Measurements from ENCODE around the gene LIPC. TPM values are rescaled to one million over a fixed set of nuclear protein-coding genes. Genes with fewer than 3 reads are reported as not detected.

LIPC gene
- total and polyA plus RNA-seq, 2 donors (not counting 1 experiment from before 2014, with no cell fraction given), result 0.82 to 4.0 TPM

- Histone ChIP-seq H3K9ac (ENCODE audit: insufficient read depth, low read length) (no peak overlapping the region), H3K4me1 (ENCODE audit: control insufficient read depth, extremely low read depth, insufficient read depth, low read length) (no peaks in the 10 kb centered on the region), H3K4me2 (ENCODE audit: extremely low read depth, insufficient read depth, low read length) (no peak overlapping the region), H3K9me3 (ENCODE audit: control insufficient read depth, insufficient read depth, low read depth, low read length) (no peaks in the 10 kb centered on the region), H3K27me3 (ENCODE audit: control insufficient read depth, insufficient read depth, low read length) (no peaks in the 10 kb centered on the region), H3K36me3 (ENCODE audit: control insufficient read depth, insufficient read depth, low read length) (no peaks in the 10 kb centered on the region), H3K79me2 (ENCODE audit: control insufficient read depth, insufficient read depth, low read length) (no peaks in the 10 kb centered on the region), H4K20me1 (ENCODE audit: control insufficient read depth, extremely low read depth, insufficient read depth, low read length) (no peaks in the 10 kb centered on the region), H3K27ac (ENCODE audit: insufficient read depth, low read length) (no peak overlapping the region), H2AFZ (ENCODE audit: low read length) (no peak overlapping the region), H3K4me3 (replicated peaks in 1 of 4; ENCODE audit: control extremely low read depth in 1 of 4, insufficient read depth in 1 of 4, low read depth in 3 of 4, low read length in 4 of 4) (no peak overlapping the region)
- DNase-seq (ENCODE audit: low read depth in 2 of 2), result no peak
- TF ChIP-seq EZH2 (IDR thresholded peaks at IDR 0.05; ENCODE audit: low read length, missing control alignments) (no peak), CTCF (conservative IDR thresholded peaks at IDR 0.05 in 1 of 2, IDR thresholded peaks at IDR 0.05 in 1 of 2; ENCODE audit: low read depth in 1 of 2, low read length in 2 of 2) (no peak)
Observed at GRCh38 chr15:58506064-58506490, 74.3 kb downstream of the LIPC start.

GRCh38 chr15:58506783-58507668 is 75.2 kb downstream of the LIPC start:
- Histone ChIP-seq H3K9me3 (ENCODE audit: control insufficient read depth, insufficient read depth, low read depth, low read length) (no peaks in the 10 kb centered on the region), H3K4me1 (ENCODE audit: control insufficient read depth, extremely low read depth, insufficient read depth, low read length) (no peaks in the 10 kb centered on the region), H3K36me3 (ENCODE audit: control insufficient read depth, insufficient read depth, low read length) (no peaks in the 10 kb centered on the region), H3K27ac (ENCODE audit: insufficient read depth, low read length) (no peak overlapping the region), H3K4me2 (ENCODE audit: extremely low read depth, insufficient read depth, low read length) (no peak overlapping the region), H3K79me2 (ENCODE audit: control insufficient read depth, insufficient read depth, low read length) (no peaks in the 10 kb centered on the region), H3K27me3 (ENCODE audit: control insufficient read depth, insufficient read depth, low read length) (no peaks in the 10 kb centered on the region), H3K4me3 (replicated peaks in 1 of 4; ENCODE audit: control extremely low read depth in 1 of 4, insufficient read depth in 1 of 4, low read depth in 3 of 4, low read length in 4 of 4) (no peak overlapping the region), H4K20me1 (ENCODE audit: control insufficient read depth, extremely low read depth, insufficient read depth, low read length) (no peaks in the 10 kb centered on the region), H3K9ac (ENCODE audit: insufficient read depth, low read length) (no peak overlapping the region), H2AFZ (ENCODE audit: low read length) (no peak overlapping the region)
- peak in 1 of 2 donors; percentile 23 for DNase-seq (ENCODE audit: low read depth in 2 of 2)
- TF ChIP-seq EZH2 (IDR thresholded peaks at IDR 0.05; ENCODE audit: low read length, missing control alignments) (no peak), CTCF (conservative IDR thresholded peaks at IDR 0.05 in 1 of 2, IDR thresholded peaks at IDR 0.05 in 1 of 2; ENCODE audit: low read depth in 1 of 2, low read length in 2 of 2) (no peak)

GRCh38 chr15:58509556-58509955 is 77.8 kb downstream of the LIPC start:
- Histone ChIP-seq H3K27ac (ENCODE audit: insufficient read depth, low read length) (no peak overlapping the region), H3K27me3 (ENCODE audit: control insufficient read depth, insufficient read depth, low read length) (no peaks in the 10 kb centered on the region), H3K4me1 (ENCODE audit: control insufficient read depth, extremely low read depth, insufficient read depth, low read length) (no peaks in the 10 kb centered on the region), H3K9me3 (ENCODE audit: control insufficient read depth, insufficient read depth, low read depth, low read length) (no peaks in the 10 kb centered on the region), H4K20me1 (ENCODE audit: control insufficient read depth, extremely low read depth, insufficient read depth, low read length) (no peaks in the 10 kb centered on the region), H3K9ac (ENCODE audit: insufficient read depth, low read length) (no peak overlapping the region), H2AFZ (ENCODE audit: low read length) (no peak overlapping the region), H3K4me2 (ENCODE audit: extremely low read depth, insufficient read depth, low read length) (no peak overlapping the region), H3K4me3 (replicated peaks in 1 of 4; ENCODE audit: control extremely low read depth in 1 of 4, insufficient read depth in 1 of 4, low read depth in 3 of 4, low read length in 4 of 4) (no peak overlapping the region), H3K79me2 (ENCODE audit: control insufficient read depth, insufficient read depth, low read length) (no peaks in the 10 kb centered on the region), H3K36me3 (ENCODE audit: control insufficient read depth, insufficient read depth, low read length) (no peaks in the 10 kb centered on the region)
- TF ChIP-seq EZH2 (IDR thresholded peaks at IDR 0.05; ENCODE audit: low read length, missing control alignments) (no peak), CTCF (conservative IDR thresholded peaks at IDR 0.05 in 1 of 2, IDR thresholded peaks at IDR 0.05 in 1 of 2; ENCODE audit: low read depth in 1 of 2, low read length in 2 of 2) (no peak)
- DNase-seq (ENCODE audit: low read depth in 2 of 2), result no peak
